ENCODE results near the gene RAPGEF5.

Gene RAPGEF5

DNA sequence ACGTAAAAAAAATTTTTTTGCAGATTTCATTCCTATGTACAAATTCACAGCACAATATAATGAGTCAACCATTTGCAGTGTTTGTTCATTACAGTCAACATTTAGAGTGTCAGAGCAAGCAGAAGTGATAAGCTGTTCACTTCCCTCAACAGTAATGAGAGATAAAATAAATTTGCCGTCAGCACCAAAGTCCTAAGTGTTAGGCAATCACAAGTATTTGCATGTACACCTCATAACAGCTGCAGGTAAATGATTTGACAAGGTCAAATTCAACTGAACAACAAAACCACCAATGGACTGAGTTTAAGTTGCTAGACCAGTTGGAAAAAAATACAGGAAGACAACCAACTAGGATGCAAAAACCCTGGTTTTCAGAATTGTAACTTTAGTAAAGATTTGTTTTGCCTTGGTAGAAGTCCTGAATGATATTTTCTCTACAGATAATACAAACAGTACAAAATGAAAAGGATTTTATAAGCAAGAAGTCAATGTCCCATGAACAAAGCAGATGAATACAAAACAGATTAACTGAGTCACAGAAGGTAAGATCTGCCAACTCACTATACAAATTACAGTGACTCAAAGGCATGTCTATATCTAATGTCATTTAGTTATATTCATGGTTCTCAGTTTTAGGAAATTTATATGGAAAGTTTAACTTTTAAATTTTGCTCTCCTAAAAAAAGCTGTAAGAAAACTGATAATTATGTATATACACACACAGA lies 10.4 kb downstream of the RAPGEF5 start:
- DNase-seq (ENCODE audit: low read depth): no peak

- no peak for DNase-seq (ENCODE audit: low read depth)
Measured at GRCh38 chr7:22344655-22345054, 12.3 kb downstream of the RAPGEF5 start.

- DNase-seq (ENCODE audit: low read depth): no peak
Measured at GRCh38 chr7:22343612-22344011, 13.3 kb downstream of the RAPGEF5 start.

DNA sequence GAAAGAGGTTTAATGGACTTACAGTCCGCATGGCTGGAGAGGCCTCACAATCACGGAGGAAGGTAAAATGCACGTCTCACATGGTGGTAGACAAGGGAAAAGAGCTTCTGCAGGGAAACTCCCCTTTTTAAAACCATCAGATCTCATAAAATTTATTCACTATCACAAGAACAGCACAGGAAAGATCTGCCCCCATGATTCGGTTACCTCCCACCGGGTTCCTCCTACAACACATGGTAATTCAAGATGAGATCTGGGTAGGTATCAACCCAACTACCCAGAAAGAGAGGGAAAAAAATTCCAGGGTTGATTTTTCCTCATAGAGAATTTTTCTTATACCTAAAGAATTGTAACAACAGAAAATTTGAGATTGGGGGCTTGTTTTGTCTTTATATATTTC lies 13.9 kb downstream of the RAPGEF5 start:
- no peak for DNase-seq (ENCODE audit: low read depth)

DNA sequence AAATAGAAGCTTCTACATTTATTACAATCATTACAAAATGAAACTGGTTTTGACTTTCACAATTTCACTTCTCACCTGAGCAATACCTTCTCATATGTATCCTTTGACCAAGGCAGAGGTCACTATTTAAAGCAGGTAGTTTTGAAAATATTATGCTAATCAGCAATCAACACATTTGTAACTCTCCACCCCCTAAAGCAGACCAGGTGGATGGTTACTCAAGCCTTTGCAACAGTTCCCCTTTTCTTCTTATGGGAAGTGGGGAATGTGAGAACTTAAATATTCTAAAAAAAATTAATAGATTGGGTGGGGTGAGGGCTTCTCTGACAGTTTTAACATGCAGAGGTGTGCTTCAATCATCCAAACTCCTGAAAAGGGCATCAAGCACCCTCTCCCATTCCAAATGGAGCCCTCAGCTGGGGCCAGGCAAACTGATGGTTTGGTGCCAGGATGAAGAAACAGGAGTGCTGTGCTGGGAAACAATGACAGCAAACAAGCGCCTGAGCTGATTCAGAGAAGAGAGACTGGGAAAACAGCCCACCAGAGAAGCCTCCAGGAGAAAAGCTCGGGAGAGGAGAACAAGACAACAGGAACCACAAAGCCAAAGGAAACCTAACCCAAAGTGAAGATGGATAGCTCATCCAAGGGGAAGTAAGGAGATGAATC lies 17.1 kb downstream of the RAPGEF5 start:
- DNase-seq (ENCODE audit: low read depth): no peak

- no peak for DNase-seq (ENCODE audit: low read depth)
Measured at GRCh38 chr7:22338877-22339276, 18.1 kb downstream of the RAPGEF5 start.

DNA sequence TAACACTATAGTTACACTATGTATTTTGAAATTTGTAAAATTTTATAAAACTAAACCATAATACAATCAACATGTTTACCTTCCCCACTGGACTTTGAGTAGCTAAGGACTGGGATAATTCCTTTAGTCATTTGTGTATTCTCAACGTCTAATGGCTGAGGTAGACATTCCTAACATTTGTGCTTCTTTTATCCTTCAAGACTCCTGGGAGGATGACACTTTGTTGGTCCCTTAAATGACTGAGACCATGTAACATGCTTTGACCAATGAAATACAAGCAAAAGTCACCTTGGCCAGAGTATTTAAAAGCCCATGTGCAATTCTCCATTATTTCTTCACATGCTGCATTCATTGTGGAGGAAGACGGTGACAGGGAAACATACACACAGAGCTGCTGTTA lies 18.5 kb downstream of the RAPGEF5 start:
- no peak for DNase-seq (ENCODE audit: low read depth)

GRCh38 chr7:22333680-22334141 lies 23.2 kb downstream of the RAPGEF5 start:
- no peak for DNase-seq (ENCODE audit: low read depth)

DNA sequence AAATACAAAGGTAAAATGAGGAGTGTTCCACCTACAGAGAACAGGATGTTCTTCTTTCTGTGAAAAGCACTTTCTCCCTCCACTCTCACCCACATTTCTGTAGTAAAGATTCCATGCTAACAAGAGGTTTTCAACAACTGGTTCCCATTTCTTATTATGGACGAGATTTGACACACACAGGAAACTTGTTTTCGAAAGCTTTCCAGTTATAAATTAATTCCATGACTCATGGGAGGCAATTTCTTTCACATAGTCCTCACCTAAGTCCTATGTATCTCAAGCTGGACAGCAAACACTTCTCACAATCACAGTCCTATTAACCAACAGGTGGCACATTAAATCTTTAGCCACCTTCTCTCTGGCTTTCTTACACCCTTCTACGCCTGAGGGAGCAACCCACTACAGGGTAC lies 24.5 kb downstream of the RAPGEF5 start:
- DNase-seq (ENCODE audit: low read depth): no peak

DNA sequence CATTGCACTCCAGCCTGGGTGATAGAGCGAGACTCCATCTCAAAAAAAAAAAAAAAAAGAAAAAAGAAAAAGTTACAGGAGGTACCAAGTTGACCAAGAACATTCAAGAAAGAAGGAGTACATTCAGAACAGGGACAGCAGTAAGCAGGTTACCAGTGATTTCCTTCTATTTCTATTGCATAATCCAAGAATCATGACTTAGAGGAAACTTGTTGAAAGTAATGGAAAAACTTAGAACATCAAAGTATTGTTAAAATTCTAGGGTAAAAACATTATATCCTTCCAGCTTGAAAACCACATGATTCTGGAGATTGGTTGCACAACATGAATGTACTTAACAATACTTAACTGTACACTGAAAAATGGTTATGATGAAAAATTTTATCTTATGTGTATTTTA lies 25.2 kb downstream of the RAPGEF5 start:
- DNase-seq (ENCODE audit: low read depth): no peak

DNA sequence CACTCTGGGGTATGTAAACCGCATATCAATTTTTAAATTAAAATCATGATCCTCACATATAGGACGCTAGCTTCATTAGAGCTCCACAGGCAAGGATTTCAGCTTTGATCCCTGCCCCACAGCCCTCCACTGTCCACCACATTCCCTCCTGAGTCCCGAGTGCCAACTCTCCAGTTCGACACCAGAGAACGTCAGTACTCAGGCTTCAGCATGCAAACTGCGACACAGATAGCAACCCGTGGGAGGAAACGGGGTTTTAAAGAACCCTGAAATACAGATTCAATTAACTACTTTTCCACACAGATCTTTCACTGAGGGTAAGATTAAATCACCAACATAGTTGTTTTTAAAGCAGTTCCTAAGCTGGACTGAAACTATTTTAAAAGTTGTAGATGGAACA lies 26.1 kb downstream of the RAPGEF5 start:
- DNase-seq (ENCODE audit: low read depth): no peak

- no peak for DNase-seq (ENCODE audit: low read depth)
Measured at GRCh38 chr7:22329816-22330524, 27.0 kb downstream of the RAPGEF5 start.

DNA sequence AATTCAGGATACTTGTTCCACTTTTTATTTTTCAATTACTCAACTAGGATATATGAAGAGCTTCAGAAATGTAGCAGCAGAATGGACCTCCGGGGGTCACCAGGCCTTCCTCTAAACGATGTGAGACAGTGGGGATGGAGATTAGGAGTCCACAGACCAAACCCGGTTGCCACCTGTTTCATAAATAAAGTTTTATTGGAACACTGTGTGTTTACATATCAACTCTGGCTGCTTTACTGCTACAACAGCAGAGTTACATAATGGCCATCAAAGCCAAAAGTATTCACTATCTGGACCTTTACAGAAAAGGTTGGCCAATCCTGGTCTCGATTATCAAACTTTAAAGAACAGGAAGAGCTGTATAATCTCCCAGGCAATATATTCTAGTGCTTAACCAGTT lies 30.8 kb downstream of the RAPGEF5 start:
- DNase-seq (ENCODE audit: low read depth): no peak

DNA sequence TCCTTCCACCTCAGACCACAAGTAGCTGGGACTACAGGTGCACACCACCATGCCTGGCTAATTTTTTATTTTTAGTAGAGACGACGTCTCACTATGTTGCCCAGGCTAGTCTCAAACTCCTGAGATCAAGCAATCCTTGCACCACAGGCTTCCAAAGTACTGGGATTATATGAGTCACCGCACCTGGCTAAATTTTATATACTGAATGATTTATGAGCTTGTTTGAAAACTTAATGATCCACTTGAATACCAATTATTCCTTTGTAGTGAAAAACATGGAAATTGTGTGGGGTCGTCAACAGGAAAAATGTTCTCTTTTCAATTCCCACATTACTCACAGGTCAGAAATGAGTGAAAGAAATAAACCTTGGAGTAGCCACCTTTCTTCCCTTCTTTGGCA lies 31.3 kb downstream of the RAPGEF5 start:
- DNase-seq (ENCODE audit: low read depth): no peak

- no peak for DNase-seq (ENCODE audit: low read depth)
Measured at GRCh38 chr7:22323714-22324113, 33.2 kb downstream of the RAPGEF5 start.

DNA sequence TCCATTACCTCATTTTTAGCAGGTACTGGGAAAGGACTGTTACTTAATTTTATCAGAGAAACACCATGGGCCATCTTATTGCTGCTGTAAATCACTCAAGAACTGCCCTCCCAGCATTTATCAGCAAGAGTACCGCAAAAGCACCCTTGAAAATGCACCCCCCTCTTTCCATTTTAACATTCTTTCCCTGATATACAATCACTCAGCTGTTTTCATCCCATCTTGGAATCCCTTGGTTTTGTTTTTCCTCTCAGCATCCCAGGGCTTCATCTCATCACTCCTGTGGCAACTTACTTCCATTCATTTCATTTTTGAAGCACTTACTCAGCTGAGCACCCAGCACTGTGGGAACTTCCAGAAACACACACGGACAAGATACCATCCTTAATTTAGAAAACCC lies 36.5 kb downstream of the RAPGEF5 start:
- DNase-seq (ENCODE audit: low read depth): no peak

DNA sequence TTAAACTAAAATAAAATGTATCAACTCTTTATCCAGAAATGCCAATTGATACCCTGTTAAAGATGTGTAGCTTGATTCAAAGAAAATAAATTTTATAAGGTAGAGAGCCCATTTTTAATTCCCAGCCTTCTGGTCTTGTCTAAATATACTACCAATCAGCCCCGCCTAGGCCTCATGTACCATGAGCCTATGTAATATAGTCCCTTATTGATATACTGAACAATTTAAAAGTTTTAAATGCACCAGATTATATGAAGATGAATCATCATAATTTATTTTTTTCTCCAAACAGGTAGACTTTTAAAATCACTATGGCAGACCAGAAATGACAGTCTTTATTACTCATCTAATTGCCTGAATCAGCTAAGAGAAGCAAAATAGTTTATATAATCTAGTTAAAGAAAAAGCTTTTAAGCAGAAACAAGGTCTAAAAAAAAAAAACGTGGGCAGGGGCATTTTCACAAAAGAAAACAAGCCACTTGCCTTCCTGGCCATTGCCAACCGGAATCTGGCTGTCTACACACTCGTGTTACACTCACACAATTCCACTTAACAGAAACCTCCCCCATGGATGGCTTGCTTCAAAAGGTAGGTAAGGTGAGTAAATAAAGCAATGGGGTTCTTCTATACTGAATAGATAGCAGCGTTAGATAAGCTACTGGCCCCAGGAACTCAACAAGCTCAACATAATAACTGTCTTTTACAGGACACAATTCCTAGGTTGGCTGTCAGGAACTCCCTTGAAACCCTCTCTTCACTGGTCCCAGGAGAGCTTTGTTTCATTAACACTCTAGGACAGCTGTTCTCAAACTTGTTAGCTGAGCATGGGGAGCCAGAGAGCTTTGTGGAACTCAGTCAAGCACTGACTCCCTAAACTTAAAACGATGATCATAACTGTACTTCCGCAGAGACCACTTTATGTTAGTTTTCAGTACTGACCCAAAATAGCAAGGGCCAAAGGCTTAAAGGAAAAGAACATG lies 37.2 kb downstream of the RAPGEF5 start:
- DNase-seq (ENCODE audit: low read depth): no peak

GRCh38 chr7:22318376-22318775 lies 38.6 kb downstream of the RAPGEF5 start:
- no peak for DNase-seq (ENCODE audit: low read depth)

DNA sequence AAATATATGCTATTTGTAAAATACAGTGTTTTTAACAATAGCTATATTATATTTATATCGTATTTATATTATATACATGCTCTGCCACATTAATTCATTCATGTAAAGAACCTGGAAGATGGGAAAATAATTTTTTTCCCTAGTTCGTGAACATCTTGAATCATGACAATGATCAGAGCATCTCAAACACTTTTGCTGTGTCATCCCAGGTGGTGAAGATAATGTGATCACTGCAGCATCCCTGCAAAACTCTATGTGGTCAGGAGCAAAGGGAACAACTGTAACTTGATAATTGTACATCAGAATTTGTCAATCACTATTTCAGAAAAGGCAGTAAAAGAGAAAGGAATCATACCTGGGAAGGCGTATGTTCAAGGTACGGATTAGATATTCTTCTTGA lies 39.3 kb downstream of the RAPGEF5 start:
- DNase-seq (ENCODE audit: low read depth): no peak

GRCh38 chr7:22316914-22317313 lies 40.0 kb downstream of the RAPGEF5 start:
- DNase-seq (ENCODE audit: low read depth): no peak

DNA sequence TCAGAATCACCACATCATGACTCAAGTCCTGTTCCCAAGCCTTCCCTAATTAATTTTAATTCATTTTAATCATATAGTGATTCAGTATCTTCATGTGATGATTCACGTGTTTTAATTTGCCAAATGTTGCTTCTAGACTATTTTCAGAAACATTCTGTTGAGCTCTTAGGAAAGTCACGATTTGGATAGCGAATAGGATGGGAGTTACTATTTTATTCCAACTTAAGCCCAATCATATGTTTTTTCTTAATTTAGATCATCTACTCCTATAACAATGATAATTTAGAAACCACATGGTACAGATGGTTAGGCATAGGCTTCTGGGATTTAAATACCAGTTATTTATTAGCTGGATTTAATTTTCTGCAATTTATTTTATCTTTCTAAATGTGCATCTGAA lies 49.1 kb downstream of the RAPGEF5 start:
- no peak for DNase-seq (ENCODE audit: low read depth)

DNA sequence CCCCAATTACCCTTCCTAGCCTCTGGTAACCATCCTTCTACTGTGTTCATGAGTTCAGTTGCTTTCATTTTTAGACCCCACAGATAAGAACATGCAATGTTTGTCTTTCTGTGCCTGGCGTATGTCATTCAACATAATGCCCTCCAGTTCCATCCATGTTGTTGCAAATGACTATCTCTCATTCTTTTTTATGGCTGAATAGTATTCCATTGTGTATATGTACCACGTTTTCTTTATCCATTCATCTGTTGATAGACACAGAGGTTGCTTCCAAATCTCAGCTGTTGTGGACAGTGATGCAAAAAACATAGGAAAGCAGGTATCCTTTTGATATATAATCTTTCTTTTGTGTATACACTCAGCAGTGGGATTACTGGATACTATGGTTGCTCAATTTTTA lies 51.2 kb downstream of the RAPGEF5 start:
- DNase-seq (ENCODE audit: low read depth): no peak
